NCI-H446 treated with DMSO at 0.1 percent for 48 hours (cell line): ENCODE measurements around the gene ING4.

Source experiments
- DNase-seq: peaks from one replicate; lab custom pipeline; 2025; lab: John Stamatoyannopoulos, UW

ING4 gene

GRCh38 chr12:6606331-6607131 lies 56.4 kb downstream of the ING4 start:
- DNase-seq = no peak

DNA sequence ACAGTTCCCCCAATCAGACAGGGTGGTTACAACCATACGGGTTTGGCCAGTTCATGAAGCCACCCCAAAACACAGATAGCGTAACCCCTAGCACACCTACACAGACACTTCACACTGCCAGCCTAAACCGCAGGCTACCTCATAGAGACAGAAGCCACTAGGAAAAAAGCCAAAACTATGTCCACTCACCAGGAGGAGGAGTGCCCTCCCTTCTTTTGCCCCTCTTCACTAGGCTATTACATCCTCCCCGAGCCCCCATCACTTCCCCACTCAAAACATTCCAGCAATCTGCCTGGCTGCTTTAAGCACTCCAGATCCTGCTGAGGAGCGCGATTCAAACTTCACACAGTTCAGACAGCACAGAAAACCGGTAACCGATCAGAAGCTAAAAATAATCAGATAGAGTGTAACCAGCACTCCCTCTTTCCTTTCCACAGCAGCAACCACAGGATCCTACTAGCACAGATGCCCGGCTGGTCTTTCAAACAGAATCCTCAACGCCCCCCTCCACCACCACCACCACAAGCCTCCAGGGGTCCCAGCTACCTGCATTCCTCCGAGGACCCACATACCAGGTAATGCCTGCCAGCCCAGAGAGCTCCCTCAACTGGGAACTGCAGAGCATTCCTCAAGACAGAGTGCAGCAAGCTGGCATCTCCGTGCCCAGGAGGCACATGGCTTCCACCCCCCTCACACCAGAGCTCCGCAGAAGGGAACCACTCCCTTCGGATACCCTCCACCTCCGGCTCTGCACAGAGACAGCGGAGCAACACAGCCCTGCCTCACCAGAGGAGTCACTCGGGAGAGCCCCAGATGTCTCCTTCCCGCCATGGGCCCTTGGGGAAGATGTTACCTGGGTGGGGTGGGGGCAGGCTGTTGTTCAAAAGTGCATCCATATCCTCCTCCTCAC lies 57.2 kb downstream of the ING4 start:
- no peak for DNase-seq

DNA sequence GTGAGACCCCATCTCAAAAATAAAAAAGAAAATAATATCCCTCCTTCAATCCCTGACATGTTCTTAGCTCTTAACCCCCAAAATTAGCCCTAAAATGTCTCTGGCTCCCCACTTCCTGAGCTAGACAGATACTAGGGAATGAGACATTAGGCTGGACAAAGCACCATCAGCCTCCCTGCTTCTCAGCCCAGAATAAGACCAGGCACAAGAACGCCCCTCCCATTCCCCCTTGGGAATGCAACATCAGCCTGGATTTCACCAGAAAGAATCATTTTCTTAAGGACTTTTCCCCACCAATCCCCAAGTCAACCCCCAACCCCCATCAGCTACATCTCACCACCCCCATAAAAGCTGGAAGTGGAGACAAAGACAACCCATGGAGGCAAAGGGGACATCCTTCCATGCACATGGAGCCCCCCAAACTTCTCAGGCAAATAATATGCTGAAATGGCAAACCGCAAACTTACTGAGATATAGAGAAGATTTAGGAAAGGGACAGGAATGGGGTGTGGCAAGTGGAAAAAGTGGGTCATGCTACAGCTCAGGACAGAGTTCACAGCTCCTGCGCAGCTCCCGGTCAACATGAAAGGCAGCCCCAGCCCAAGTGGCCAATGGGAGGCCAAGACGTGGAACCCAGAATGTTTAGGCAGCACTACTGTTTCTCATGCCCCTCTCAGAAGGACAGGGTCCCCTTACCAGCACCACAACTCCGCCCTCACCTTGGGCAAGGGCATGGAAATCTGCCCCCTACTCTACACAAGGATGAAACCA lies 58.5 kb downstream of the ING4 start:
- no peak for DNase-seq

- DNase-seq = no peak
Measured at GRCh38 chr12:6603095-6603567, 59.8 kb downstream of the ING4 start.

DNA sequence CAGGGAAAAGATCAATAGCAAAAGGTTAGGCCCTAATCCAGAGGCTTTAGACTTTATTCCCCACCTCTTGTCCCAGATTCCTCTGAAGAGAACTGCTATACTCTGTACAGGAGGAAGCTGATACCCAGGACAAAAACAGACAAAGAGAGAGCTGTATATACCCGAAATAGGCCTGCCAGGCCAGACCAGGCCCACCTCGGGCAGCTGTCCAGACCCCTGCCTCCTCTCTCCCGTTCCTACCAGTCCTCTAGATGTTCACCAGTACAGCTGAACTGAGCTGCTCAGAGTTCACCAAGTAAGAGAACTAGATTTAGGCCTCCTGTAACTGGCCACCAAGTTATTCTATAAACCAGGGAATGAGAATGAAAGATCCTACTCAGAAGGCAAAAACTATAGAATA lies 60.4 kb downstream of the ING4 start:
- no peak for DNase-seq
